Stimulated activated CD8-positive, alpha-beta memory T cell treated with anti-CD3 and anti-CD28 coated beads, Interleukin-12 subunit alpha, Interleukin-12 subunit beta, amount 100 ng/mL, for 4 hours (primary cell): Measurements from ENCODE around the gene CCN5.
A peak's percentile ranks its signal among the peaks of the same experiment; 100 is the strongest.
"Not testable (repeated sequence)": the region's sequence is repeated elsewhere in the genome, so short reads cannot be mapped to it uniquely, and the experiment has no call there.

Source experiments
- DNase-seq: peaks from one replicate; pipeline ENCODE4 v3.0.0-alpha.2; 2020; ENCODE audit warnings: low read depth

The CCN5 gene

DNA sequence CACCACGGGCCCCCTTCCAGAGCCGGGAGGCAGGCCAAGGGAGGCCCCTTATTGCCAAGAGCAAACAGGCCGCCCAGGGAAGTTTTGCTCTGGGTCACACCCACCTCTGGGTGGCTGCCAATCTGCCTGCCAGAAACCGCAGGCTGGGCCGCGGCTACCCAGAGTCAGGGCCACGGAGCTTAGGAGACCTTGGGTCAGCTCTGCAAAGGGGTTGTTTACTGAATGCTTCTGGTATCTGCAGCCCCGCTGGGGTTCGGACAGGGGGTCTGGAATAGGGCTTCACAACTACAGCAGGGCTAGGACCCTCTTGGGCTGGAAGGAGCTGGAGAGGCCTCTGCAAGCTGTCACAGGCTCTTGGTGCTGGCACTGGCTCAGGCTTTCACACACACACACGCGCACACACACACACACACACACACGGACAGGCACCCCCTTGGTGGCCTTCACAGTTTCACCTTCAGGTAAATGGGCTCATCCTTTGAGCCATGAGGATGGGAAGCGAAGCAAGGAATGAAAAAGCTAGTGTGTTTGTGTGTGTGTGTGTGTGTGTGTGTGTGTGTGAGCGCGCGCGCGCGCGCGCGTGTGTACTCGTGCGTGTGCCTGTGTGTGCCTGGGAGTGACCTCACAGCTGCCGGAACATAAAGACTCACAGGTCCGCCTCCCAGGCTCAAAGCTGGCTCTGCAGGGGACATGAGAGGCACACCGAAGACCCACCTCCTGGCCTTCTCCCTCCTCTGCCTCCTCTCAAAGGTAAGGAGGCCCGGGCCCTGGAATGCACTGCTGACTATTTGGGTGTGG lies at the start of gene CCN5:
Gene CCN5 (plus strand): TSS at position 669 of the 798 bp plus-strand sequence. CDS start 22 bp downstream, at position 691.
- DNase-seq: no peak

- no peak for DNase-seq
Observed at GRCh38 chr20:44666066-44666465, 49.1 kb upstream of the CCN5 start.

DNA sequence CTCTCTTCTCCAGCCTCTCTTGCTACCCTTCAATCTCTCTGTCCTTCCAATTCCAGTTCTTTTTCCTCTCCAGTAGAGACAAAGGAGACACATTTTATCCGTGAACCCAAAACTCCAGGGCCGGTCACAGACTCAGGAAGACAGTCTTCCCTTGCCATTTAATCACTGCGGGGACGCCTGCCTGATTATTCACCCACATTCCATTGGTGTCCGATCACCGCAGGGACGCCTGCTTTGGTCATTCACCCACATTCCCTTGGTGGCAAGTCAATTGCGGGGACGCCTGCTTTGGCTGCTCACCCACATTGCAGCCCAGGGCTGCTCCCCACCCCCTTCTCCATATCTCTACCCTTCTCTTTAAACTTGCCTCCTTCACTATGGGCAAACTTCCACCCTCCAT lies 44.3 kb upstream of the CCN5 start:
- not testable (repeated sequence) for DNase-seq

- DNase-seq: peak; percentile 52
Observed at GRCh38 chr20:44671541-44671940, 43.6 kb upstream of the CCN5 start.

GRCh38 chr20:44672318-44672902 lies 42.8 kb upstream of the CCN5 start:
- not testable (repeated sequence) for DNase-seq

- DNase-seq: no peak
Observed at GRCh38 chr20:44678242-44678641, 36.9 kb upstream of the CCN5 start.

GRCh38 chr20:44678990-44679611 lies 36.1 kb upstream of the CCN5 start:
- DNase-seq: no peak

GRCh38 chr20:44681796-44682566 lies 33.2 kb upstream of the CCN5 start:
- DNase-seq: no peak

GRCh38 chr20:44683263-44684046 lies 31.7 kb upstream of the CCN5 start:
- peak; percentile 25 for DNase-seq

GRCh38 chr20:44684047-44684967 lies 30.9 kb upstream of the CCN5 start:
- no peak for DNase-seq

- no peak for DNase-seq
Observed at GRCh38 chr20:44686934-44687333, 28.2 kb upstream of the CCN5 start.

DNA sequence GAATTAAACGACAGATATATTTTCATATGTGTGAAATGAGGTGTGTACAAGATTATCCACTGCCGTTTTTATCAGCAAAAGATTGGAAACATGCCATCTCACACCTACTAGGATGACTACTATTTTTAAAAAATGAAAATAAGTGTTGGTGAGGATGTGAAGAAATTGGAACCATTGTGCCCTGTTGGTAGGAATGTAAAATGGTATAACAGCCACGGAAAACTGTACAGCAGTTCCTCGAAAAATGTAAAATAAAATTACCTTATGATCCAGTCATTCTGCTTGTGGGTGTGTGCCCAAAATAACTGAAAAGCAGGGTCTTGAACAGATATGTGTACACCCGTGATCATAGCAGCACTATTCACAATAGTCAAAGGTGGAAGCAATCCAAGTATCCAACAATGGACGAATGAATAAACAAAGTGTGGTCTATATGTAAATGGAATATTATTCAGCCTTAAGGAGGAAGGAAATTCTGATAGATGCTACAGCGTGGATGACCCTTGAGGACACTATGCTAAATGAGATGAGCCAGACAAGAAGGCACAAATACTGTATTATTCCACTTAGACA lies 27.0 kb upstream of the CCN5 start:
- DNase-seq: no peak

- no peak for DNase-seq
Observed at GRCh38 chr20:44689809-44690208, 25.4 kb upstream of the CCN5 start.

DNA sequence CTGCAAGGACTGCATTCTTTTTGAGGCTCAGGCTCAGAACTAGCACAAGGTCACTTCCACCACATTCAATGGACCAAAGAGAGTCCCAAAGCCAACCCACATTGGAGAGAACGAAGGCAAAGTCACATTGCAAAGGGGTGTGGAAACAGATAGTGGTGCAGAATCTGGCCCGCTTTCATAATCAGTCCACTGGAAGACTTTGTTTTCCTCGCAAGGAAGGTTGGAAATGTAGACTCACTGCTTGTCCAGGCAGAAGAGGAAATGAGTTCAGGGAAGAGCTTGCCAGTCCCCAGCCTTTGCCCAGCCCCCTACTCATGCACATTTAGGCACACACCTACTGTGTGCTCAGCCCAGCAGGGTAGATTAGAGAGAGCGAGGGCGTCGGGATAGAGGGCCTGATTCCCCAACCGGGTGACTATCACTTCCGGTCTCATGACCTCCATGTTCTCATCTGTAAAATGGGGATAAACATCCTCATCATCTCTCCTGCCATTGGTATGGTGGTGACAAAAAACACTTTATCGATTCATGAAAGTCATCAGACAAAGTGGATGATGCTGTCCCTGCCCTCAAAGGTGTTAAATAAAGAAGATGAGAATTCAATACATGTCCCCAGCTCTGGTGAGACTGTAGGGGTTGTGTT lies 24.3 kb upstream of the CCN5 start:
- no peak for DNase-seq

DNA sequence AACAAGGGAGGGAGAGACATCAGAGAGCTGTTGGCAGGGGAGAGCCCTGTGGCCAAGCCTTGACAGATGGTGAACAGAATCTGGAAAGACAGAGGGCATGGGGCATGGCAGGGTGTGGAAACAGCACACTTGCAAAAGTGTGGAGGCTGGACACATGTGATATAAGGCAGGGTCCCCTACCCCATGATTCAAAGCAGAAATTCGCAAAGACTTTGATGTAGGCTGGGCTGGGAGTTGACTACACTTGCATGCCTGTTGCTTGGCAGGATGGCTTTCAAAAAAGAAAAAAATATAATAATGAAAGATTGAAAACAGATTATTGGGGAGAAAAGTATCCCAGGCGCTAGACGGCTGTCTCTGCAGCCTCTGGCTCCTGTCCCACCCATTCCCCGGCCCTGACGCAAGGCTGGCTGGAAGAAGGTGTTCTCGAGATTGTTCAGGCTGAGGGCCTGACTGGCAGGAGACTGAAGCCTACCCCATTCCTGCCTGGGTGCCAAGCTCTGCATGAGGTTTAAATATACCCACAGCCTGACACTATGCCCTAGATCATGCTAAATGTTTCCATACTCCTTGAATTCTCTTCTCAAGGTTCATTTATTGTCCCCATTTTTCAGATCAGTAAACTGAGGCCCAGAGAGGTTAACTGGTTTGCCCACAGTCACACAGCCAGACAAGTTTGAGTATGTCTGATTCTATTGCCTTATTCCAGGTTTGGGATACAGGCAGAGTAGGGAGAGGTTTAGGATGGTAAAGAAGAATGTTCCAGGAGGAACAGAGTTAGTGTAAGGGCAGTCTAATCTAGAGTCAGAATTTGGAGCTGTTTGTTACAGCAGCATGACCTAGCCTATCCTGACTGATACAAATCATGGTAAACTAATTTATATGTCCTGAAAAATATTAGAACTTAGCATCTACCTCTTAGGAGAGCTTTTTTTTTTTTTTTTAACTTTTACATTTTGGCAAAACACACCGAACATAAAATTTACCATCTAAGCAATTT lies 23.4 kb upstream of the CCN5 start:
- no peak for DNase-seq

GRCh38 chr20:44692932-44693480 lies 22.2 kb upstream of the CCN5 start:
- DNase-seq: no peak

DNA sequence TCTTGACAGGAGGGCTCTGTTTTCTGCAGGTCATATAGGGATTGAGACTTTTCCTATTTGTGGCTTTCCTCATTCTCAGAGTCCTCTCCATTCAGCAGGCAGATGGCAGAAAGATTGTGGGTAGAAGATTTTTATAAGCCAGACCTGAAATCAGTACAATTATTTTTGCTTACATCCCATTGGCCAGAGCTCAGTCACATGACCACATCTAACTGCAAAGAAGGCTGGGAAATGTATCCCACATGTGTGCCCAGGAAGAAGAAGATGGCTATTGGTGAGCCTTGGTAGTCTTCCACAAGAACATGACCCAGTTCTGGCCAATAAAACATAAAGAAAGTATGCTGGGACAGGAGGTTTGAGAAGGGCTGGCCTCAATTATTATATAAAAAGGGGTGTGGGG lies 21.5 kb upstream of the CCN5 start:
- no peak for DNase-seq

DNA sequence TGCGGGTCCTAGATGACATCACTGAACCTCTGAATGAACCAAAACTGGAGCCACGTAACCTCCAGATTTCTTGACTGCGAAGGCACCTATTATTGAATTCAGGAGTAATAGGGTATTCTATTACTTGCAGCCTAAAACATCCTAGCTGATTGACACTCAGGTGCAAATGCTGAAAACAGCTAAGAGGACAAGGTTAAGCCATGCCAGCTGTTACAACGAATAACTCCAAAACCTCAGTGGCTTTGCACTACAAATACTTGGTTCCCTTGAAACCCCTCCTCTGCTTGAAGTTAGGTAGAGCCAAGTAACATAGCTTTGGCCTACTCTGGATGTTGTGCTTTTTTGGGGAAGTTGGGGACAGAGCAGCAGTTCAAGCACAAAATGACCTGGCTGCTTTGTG lies 21.0 kb upstream of the CCN5 start:
- DNase-seq: no peak
